ENCODE results near the gene MLEC.

DNA sequence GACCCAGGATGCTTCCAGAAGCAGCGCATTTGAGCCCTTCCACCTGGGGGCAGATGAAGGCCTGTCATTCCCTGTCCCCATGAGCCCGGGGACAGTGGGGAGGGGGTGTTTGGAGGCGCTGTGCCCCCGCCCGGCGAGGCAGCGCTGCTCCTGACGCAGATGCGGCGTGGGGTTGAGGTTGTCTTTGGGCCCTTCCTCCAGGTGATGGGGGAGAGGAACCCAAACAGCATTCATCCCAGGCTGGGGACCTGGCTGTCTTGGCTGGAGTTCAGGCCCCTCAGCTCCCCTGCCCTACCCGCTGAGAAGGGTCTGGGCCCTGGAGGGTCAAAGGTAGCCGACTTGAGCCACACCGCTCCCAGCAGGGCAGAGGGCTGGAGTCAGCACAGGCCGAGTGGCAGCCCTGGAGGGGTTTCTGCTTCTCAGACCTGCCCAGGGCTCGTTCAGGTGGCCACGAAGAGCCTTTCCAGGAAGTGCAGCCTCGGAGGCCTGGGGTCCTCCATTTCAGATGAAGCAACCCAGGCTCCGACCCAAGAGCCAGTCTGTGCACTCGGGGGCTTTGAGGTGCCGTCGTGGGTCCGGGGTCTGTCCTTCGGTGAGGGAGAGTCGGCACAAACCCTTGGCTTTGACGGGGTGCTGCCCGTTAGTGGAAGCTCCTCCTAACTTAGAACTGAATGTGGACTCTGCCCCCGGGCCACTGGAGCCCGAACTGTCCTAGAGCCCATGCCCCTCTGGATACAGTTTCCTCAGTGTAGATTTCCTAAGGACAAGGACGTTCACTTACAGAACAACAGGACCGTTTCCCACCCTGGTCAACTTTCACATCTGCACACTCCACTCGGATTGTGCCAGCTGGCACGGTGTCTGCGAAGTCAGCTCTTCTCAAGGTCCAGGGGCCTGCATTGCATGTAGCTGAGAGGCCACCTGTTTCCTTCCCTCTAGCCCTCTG is 54.8 kb downstream of the MLEC start:
- no peak for TF ChIP-seq POLR2A (IDR thresholded peaks at IDR 0.05)
- TF ChIP-seq, protein P1, sequence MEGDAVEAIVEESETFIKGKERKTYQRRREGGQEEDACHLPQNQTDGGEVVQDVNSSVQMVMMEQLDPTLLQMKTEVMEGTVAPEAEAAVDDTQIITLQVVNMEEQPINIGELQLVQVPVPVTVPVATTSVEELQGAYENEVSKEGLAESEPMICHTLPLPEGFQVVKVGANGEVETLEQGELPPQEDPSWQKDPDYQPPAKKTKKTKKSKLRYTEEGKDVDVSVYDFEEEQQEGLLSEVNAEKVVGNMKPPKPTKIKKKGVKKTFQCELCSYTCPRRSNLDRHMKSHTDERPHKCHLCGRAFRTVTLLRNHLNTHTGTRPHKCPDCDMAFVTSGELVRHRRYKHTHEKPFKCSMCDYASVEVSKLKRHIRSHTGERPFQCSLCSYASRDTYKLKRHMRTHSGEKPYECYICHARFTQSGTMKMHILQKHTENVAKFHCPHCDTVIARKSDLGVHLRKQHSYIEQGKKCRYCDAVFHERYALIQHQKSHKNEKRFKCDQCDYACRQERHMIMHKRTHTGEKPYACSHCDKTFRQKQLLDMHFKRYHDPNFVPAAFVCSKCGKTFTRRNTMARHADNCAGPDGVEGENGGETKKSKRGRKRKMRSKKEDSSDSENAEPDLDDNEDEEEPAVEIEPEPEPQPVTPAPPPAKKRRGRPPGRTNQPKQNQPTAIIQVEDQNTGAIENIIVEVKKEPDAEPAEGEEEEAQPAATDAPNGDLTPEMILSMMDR (IDR thresholded peaks at IDR 0.05), result no peak
